Measurements from ENCODE around the gene ALG6.
"Not testable (repeated sequence)": the region's sequence is repeated elsewhere in the genome, so short reads cannot be mapped to it uniquely, and the experiment has no call there.

The ALG6 gene

DNA sequence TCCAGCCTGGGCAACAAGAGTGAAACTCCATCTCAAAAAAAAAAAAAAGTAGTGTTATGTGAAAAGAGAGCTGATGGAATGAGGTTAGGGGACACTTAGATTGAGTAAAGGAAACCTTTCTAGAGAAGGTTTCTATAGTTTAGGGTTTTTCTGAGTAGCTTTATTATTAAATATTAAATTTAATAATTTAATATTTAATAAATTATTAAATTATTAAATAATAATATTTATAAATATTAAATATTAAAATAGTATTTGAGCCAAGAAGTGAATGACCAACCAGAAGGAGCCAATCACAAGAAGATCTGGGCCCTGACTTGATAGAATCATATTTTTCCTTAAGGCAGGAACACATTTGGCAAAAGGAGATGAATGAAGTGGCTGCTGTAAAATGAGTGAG is 50.7 kb downstream of the ALG6 start:
- no peak for DNase-seq

- DNase-seq: not testable (repeated sequence)
These were observed 53.3 kb downstream of the ALG6 start for GRCh38 chr1:63420746-63421145.

GRCh38 chr1:63423649-63424048 is 56.2 kb downstream of the ALG6 start:
- no peak for DNase-seq

- DNase-seq: no peak
These were observed 61.4 kb downstream of the ALG6 start for GRCh38 chr1:63428815-63429214.

DNA sequence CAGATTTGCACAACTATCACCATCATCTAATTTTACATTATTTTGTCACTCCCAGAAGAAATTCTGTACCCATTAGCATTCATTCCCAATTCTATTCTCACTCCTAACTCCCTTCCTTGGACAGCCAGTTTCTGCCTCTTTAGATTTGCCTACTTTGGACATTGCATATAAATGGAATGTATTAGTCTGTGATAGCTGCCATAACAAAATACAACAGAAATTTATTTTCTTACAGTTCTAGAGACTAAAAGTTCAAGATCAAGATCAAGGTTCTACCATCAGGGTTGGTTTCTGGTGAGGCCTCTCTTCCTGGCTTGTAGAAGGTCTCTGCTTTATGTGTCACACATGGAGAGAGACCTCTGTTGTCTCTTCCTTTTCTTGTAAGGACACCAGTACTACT is 61.9 kb downstream of the ALG6 start:
- no peak for DNase-seq

GRCh38 chr1:63435161-63435560 is 67.7 kb downstream of the ALG6 start:
- DNase-seq: no peak

DNA sequence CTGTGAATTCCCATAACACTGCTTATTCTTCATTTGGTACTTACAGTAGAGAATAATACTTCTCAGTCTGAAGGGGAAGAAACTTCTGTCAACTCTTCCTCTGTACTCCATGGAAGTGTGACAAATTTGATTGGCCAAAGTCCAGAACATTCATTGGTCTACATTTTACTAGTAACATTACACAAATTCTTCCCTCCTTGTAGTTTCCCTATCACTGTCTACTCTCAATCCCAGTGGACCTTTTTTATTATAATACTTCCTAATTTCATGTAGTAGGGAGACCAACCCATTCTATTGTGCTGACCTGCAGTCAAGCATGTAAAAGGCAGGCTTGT is 74.7 kb downstream of the ALG6 start:
- DNase-seq: no peak

DNA sequence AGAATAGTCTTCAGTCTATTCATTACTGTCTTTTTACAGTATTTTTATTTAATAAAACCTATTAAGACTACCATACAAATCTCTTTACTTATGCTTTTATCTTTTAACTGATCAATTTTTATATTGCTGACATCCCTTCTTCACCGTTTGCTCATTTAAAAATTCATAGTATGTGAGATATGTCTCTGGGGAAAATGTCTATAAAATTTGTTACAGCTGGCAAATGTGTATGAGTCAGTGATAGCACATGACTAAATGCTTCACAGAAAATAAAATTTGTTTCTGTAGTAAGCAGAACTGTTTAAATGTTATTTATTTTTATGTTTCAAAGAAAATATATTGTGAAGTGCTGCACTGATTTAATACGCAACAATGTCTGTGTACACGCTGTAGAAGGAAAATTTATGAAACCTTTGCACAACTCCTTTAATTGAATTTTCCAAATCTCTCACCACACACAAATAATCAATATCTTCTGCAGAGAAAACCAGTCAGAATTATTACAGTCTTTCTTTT is 81.4 kb downstream of the ALG6 start:
- no peak for DNase-seq

GRCh38 chr1:63450416-63450815 is 83.0 kb downstream of the ALG6 start:
- DNase-seq: no peak

GRCh38 chr1:63453232-63453631 is 85.8 kb downstream of the ALG6 start:
- DNase-seq: no peak

DNA sequence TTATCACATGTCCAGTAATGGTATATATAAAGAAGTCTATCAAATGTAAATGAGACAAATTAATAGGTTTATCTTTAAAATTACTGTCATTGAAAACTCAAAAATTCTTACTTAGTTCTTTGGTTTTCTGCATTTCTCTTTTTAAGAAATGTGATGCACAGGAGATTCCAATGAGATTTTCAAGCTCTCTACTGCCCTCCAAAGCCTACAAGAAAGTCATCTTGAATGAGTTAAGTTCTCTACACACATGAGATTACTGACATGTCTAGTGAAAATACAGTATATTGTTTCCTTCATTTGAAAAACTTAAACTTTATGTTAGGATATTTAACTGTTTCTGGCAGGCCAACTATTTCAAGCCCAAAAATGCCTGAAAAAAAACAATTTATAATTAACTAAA is 86.8 kb downstream of the ALG6 start:
- no peak for DNase-seq

- no peak for DNase-seq
These were observed 91.3 kb downstream of the ALG6 start for GRCh38 chr1:63458750-63459149.

- DNase-seq: no peak
These were observed 94.3 kb downstream of the ALG6 start for GRCh38 chr1:63461661-63462230.

DNA sequence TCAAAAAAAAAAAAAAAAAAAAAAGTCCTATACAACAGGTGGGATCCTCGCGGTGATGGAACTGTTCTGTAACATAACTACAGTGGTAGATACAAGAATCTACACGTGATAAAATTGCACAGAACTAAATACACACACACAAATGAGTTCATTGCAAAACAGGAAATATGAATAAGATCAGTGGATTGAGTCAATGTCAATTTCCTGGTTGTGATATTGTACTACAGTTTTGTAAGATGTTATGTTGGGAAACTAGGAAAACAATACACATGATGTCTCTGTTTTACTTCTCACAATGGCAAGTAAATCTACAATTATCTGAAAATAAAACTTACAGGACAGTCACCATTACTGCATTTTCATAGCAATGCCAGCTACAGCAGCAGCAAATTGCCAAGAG is 95.8 kb downstream of the ALG6 start:
- no peak for DNase-seq

DNA sequence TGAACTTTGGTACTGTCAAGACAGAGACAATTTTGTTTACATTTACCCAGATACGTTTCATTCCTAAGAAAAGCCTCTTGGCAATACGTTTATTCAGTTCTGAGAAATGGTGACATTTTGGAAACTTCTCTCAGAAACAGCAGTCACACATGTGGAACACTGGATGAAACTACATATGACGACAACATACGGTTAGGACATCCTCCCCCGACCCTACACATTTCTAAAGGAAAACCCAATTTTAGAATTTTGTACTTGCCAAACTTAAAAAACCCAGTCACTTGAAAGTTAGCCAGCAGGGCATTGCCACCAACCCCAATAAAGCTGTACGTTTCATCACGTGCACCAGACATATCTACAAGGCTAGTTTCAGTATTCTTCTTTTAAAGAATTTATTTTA is 98.8 kb downstream of the ALG6 start:
- no peak for DNase-seq

GRCh38 chr1:63466759-63467158 is 99.3 kb downstream of the ALG6 start:
- no peak for DNase-seq

DNA sequence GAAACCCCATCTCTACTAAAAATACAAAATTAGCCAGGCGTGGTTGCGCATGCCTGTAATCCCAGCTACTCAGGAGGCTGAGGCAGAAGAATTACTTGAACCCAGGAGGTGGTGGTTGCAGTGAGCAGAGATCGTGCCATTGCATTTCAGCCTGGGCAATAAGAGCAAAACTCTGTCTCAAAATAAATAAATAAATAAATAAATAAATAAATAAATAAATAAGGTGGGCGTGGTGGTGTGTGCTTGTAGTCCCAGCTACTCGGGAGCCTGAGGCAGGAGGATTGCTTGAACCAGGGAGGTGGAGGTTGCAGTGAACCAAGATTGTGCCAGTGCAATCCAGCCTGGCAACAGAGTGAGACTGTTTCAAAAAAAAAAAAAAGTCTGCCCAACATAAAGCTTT is 101.3 kb downstream of the ALG6 start:
- not testable (repeated sequence) for DNase-seq

- DNase-seq: no peak
These were observed 108.3 kb downstream of the ALG6 start for GRCh38 chr1:63475761-63476160.

GRCh38 chr1:63480057-63480456 is 112.6 kb downstream of the ALG6 start:
- no peak for DNase-seq

GRCh38 chr1:63486629-63487028 is 119.2 kb downstream of the ALG6 start:
- no peak for DNase-seq

- DNase-seq: no peak
These were observed 120.1 kb downstream of the ALG6 start for GRCh38 chr1:63487336-63488065.
